GM12872 (cell line): Measurements from ENCODE around the gene BDKRB2.

Source experiments
- TF ChIP-seq, protein P1 (sequence below): IDR thresholded peaks from 3 replicates; pipeline ENCODE4 v1.5.1; 2011; ENCODE audit warnings: low read depth, mild to moderate bottlenecking, low read length, moderate library complexity; ENCODE audit not compliant: insufficient read depth

The BDKRB2 gene

DNA sequence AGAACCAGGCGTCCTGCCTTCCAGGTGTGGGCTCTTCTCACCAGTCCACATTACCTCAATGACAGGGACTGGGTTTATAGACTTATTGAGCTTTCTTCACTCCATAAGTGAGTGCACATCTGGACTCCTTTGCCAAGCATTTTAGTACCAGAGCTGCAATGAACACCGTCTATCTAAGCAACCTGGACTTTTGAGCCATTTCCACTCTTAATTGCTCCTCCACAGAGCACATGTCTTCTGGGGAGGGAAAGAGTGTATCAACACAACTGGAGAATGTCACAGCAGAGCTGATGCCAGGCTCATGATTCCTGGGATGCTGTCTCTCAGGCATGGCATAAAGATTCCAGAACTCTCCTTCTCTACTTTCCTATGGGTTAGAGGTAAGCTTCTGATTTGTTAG, 43.0 kb upstream of the BDKRB2 start:
- TF ChIP-seq, protein P1, sequence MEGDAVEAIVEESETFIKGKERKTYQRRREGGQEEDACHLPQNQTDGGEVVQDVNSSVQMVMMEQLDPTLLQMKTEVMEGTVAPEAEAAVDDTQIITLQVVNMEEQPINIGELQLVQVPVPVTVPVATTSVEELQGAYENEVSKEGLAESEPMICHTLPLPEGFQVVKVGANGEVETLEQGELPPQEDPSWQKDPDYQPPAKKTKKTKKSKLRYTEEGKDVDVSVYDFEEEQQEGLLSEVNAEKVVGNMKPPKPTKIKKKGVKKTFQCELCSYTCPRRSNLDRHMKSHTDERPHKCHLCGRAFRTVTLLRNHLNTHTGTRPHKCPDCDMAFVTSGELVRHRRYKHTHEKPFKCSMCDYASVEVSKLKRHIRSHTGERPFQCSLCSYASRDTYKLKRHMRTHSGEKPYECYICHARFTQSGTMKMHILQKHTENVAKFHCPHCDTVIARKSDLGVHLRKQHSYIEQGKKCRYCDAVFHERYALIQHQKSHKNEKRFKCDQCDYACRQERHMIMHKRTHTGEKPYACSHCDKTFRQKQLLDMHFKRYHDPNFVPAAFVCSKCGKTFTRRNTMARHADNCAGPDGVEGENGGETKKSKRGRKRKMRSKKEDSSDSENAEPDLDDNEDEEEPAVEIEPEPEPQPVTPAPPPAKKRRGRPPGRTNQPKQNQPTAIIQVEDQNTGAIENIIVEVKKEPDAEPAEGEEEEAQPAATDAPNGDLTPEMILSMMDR: no peak

DNA sequence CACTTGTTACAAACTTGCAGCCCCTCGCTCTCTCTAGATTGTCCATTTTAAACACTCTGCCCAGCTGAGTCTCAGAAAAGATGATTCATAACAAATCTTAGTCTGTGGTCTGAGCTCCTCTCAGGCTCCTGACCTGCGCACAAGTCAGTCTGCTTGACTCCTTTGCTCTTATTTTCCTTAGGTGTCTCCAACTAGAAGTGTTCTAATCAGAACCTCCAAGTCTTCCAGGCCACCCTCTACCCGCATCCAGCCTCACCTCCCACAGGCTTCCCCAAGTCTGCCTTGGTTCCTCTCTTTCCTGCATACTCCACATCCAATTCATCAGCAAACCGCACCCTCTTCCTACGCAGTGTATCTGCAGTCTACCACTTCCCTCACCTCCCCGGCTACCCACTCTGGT, 42.4 kb upstream of the BDKRB2 start:
- TF ChIP-seq, protein P1: no peak

DNA sequence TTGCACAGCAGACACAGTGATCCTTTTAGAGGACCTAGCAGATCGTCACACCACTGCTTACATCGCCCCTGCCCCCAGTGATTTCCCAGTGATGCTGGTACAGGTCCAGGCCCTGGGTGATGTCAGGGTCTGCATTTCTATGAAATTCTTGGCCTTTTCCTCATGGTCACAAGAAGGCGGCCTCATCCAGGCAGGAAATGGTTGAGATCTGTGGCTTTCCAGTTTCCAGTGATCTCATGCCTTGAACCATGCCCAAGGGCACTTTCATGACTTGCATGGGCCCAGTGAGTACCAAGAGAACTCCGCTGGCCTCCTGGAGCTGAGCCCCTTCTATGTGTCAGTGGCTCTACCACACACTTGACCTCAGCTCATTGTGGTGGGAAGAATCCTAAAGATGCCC, 41.9 kb upstream of the BDKRB2 start:
- TF ChIP-seq, protein P1: no peak

DNA sequence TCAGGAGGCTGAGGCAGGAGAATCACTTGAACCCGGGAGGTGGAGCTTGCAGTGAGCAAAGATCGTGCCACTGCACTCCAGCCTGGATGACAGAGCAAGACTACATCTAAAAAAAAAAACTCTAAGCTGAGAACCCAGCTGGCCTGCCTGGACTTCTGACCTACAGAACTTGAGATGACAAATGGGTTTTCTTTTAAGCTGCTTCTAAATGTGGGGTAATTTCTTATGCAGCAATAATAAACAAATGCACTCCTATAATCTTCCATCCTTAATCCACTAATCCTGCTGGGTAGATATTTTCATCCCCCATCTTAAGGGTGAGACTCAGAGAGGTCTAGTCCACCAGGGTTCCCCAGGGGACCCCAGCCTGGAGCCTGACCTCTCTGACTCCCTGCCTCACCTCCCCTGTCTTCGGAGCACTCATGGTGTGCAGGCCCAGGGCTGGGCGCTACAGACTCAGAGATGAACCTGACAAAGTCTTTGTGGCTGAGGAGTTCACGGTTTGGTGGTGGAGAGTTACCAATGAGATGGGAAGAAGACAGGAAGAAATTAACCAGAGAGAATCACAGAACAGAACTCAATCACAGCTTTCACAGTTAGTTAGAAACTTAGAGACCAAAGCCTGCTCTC, 39.7 kb upstream of the BDKRB2 start:
- TF ChIP-seq, protein P1: no peak

DNA sequence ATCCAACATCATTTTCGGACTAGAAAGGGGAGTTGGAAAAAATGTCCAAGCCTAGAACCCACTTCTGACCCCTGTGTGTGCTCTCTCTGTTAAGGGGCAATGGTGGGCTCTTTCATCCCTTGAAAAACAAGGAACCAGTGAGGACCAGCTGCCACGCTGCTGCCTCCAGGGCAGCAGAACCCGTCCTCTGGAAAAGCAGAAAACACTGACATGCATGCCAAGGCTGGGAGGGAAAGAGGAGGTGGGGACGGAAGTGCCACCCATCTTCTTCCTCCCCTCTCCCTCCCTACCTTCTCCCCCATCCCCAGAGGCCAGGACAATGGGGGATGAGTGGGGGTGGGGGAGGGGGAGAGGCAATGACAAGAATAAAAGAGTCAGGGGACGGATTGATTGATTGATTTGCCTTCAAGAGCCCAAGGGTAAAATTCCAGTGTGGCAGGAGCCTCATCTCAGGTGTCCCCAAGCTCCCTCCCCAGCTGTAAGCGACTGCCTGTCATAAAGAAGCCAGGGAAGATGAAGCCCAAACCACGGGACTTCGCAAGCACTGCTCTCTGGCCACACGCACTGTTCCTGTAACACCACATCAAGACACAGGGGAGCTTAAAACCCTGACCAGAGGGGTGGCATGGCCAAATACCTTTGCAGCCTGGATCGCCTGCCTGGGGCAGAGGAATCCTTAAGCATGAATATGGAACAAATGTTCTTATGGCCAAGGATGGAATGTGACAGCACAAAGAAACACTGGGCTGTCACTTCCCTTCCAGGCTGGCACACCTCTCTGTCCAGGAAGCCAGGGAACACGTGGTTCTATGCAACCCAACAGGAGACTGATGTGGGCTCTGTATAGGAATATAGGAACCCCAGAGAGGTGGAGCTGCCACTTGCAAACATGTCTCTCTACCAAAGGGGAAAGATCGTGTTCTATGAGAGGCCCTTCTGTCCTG, 38.9 kb upstream of the BDKRB2 start:
- TF ChIP-seq, protein P1: no peak

DNA sequence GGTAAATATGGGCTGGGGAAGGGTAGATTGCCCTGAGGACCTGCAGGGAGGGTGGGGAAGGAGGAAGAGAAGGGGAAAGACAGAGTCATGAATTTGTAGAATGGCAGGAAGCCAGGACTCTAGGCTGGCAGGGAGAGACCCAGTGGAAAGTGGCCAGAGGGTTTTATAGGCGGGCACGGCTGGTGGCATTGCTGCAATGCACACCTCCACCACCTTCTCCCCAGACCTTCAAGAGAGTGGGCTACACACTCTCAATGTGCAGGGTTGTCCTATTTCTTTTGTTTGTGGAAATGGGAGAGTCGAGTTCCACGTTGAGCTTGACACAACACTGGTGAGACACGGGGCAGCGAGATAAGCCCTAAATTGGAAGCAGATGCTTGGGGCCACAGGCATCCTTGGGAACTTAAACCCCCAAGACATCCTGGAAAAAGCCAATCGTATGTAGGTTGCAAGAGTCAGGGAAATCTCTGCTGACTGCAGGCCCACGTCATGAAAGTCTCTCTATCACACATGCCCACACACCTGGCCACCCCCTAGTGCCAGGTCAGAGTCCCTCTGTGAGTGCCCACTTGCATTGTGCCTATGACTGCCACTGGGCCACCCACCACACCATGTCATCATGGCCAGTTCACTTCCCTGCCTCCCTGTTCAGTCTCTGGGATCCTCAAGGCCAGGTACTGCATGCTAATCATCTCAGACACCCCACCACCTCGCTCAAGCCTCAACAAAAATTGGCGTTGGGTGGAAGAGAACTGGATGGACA, 38.0 kb upstream of the BDKRB2 start:
- TF ChIP-seq, protein P1: no peak
